G401.6 (cell line): ENCODE results near the gene ATRN.

ENCODE experiments used
- FAIRE-seq: peaks from 2 replicates; lab custom pipeline; 2012; peaks lifted over from hg19 to GRCh38; lab: Jason Lieb, UNC

ATRN gene

GRCh38 chr20:3658716-3659491, 188.1 kb downstream of the ATRN start:
- FAIRE-seq = no peak

GRCh38 chr20:3659492-3660261, 188.9 kb downstream of the ATRN start:
- FAIRE-seq = no peak

DNA sequence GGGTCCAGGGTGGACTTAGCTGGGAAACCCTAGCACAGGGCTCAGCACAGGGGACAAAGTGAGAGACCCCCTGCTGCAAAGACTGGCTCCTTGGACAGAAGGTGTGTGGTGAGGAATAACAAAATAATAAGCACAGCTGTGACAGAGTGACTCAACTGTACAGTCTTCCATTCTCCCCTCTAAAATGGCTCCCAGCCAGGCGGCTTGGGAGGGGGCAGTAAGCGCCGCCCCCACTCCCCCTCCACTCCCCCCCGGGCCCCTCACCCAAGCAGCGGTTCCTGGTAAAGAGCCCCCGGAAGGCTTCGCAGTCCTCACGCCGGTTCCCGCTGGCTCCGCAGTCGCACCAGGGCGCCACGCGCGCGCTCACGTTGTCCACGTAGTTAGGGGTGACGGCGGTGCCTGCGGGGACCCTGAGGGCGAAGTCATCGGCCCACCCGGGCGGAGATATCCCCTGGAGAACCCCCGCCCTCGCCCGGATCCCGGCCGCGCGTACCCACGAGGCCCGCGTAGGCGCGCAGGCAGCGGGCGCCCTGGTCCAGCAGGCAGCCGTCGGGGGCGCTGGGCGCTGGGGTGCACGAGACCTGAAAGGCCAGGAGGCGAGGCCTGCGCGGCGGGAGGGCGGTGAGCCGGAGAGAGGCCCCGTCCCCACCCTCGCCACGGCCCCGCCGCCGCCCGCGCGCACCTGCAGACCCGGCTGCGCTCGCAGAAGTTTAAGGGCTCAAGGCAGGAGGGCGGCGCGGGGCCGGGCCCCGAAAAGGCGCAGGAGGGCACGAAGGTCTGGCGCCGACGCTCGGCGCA, 189.6 kb downstream of the ATRN start:
- FAIRE-seq = no peak

DNA sequence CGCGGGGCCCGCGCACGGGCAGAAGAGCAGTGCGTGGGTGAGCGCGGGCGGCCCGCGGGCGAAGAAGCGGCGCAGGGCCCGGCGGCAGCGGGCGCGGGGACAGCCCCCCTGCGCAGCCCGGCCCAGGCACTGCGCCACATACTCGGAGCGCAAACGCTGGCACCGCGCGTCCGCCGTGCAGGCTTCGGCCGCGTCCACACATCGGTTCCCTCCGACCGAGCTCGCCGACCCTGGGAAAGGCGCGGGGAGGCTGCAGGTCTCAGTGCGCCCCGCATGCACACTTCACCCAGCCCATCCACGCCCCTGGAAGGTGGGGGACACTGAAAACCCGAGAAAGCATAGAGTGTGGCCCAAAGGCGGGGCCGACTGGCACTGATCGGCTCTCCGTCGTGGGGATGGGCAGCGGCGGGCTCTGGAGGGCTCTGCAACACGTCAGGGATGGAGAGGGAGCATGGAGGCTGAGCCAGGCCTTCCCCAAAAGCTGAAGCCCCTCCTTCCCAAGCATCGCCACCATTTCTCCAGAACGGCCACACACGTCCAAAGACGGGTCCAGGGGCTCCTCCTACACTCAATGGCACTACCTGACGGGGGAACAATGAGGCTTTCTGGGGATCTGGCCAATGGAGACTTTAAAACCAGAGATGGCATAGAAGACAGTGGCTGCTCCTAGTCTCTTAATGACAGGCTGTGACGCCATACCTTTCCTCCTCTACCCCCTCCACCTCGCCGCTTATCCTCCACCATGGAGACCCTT, 190.4 kb downstream of the ATRN start:
- FAIRE-seq = no peak

- no peak for FAIRE-seq
Measured at GRCh38 chr20:3661814-3662665, 191.2 kb downstream of the ATRN start.

- no peak for FAIRE-seq
Measured at GRCh38 chr20:3663031-3663701, 192.3 kb downstream of the ATRN start, which contains the start of gene GFRA4. GFRA4 (minus strand) TSS chr20:3663399; CDS start chr20:3663399, 0 bp downstream.

DNA sequence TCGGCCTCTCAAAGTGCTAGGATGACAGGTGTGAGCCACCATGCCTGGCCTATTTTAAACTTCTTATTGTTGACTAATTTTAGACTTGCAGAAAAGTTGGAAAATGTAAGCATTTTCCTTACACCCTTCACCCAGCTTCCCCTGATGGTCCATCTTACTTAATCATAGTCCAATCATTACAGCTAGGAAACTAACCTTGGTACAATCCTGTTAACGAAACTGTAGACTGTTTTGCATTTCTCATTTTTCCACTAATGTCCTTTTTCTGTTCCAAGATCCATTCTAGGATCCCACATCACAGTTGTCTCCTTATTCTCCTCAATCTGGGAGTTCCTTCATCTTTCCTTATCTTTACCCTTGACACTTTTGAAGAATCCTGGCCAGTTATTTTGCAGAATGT, 193.0 kb downstream of the ATRN start:
- no peak for FAIRE-seq

DNA sequence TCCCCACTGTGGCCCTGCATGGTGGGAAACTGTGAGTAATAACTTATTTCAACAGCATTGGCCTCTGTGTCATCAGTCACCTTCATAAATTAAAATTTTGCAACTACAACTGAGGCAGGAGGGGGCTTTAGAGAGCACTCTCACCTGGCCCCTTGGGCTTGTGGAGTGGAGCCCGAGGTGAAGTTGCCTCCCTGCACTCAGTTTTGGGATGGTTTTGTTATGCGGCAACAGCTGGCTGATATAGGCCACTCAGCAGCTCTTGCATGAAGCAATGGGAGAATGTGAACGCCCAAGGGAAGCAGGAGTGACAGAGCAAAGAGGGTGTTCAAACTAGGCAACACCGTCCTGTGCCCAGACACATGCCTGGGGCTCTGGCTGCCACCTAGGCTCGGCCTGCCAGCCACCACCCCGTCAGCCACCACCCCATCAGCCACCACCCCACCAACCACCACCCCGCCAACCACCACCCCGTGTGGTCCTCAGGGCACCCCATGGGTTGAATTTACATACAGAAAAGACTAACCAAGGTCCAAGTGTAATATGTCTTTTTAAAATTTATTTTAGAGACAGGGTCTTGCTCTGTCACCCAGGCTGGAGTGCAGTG, 196.7 kb downstream of the ATRN start:
- FAIRE-seq = no peak

DNA sequence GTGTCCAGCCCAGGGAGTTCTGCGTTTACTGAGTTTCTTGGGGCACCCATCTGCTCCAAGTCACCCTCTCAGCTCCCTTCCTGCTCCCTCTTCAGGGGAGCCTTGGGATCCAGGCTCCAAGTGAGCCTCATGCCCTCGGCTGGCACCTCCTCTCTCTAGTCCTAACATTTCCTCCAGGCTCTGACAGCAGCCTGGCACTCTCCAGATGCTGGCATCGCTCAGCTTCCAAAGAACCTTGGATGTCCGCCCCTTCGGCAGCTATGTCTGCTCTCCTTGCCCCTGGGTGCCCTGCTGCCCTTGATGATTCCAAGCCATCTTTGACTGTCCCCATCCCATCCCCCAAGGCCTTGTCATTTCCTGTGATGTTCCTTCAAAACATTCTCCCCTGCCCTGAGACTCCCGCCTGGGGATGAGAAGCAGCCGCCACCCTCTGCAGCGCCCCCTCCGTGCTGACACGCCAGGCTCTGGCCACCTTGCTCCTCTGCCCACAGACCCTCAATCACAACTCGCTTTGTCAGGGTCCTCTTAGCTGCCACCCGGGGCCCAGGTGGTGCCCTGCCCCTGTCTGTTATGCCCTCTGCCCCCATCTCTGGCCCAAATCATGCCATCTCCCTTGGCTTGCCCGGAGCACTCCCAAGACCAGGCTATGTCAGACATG, 199.0 kb downstream of the ATRN start:
- FAIRE-seq = no peak

DNA sequence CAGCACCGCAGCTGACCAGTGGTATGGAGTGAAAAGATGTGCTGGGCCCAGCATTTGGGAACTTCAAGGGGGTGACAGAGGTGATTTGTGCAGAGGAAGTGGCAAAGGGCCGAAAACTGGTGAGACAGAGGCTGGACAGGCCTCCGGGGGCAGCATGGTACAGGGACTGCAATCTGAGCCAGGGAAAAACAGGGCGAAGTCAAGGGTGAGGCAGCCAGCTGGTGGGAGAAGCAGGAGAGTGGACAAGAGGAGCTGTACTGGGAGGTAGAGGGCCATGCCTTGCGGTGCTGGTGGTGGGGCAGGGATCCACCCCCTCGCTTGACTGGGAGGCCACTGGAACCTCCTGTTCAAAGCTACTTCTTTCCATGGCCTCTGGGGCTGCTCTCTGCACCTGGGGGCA, 199.7 kb downstream of the ATRN start:
- no peak for FAIRE-seq

GRCh38 chr20:3670945-3671344, 200.1 kb downstream of the ATRN start:
- FAIRE-seq = no peak

DNA sequence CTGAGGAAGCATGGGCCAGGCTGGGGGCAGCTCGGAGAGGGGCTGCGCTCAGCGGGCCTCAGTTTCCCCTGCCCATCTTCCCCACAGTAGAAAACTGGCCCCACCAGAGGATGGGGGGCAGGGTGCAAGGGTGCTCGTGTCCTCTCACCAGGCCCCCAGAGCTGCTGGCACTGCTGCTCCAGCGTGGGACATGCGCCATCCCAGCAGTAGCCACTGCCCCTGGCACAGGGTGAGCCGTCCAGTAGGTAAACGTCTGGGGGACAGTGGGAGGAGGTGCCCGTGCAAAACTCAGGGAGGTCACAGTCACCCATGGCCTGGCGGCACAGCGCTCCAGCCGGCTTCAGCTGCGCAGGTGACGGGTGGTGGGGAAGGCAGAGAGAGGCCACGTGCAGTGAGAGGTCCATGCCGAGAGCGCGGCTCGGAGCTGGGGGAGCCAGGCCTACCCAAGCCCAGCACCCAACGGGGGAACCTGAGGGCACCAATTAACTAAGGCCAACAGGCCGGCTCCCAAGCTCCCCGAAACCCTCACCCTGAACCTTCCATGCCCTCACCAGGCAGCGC, 201.2 kb downstream of the ATRN start:
- FAIRE-seq = no peak

GRCh38 chr20:3672547-3673171, 201.8 kb downstream of the ATRN start:
- no peak for FAIRE-seq

DNA sequence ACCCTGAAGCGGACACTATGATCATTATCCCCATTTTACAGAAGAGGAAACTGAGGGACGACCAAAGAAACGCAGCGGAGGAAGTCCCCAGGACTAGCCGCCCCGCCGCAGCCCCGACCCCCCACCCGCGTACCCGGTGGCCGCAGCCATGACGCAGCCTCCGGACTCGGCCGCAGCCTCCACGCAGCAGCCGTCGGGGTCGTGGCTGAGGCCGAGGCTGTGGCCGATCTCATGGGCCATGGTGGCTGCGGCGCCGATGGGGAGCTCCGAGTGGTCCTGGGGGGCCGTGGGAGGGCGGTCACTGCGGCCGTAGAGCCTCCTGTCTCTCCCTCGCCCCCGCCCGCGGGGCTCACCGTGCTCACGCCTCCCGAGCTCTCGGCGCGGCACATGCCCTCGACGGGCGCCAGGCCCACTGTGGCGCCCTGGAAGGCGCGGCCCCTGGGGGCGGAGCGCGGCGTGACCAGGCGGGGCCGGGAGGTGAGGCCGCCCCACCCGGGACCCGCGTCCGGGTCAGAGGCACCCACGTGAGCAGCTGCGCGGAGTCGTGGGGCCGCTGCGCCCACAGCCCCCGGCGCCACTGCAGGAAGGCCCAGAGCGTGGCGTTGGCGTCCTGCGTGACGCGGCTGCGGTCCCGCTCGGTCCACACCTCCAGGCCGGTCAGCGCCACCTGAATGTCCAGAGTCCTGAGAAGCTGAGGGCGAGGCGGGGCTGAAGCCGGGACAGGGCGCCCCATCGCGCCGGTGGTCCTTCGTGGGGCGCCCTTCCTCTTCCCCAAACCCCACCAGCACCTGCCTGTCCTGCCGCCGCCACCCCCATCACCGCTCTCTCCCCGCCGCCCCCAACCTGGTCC, 202.6 kb downstream of the ATRN start:
- no peak for FAIRE-seq

DNA sequence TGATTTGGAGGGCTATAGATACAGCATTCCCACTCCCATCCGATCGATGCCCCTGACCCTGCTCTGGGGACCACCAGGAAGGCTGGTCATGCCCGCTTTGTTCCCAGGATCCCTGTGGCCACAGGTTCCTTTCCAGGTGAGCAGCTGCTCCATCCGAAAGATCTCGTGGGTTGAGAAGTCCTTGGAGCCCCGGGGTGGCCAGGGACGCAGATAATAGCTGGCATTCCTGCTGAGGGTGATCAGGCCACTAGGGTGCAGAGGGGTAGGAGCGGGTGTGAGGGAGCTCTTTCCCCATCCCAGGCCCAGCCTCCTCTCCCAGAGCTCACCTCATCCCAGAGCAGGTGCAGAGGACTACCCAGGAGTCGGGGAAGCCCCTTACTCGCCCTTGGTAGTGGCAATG, 203.6 kb downstream of the ATRN start:
- FAIRE-seq = no peak

- no peak for FAIRE-seq
Measured at GRCh38 chr20:3674995-3675900, 204.4 kb downstream of the ATRN start.

GRCh38 chr20:3677733-3678132, 206.9 kb downstream of the ATRN start:
- no peak for FAIRE-seq
